ENCODE data around the gene NCKAP5. TPM values are rescaled to one million over a fixed set of nuclear protein-coding genes. Genes with fewer than 3 reads are reported as not detected.

Gene NCKAP5
- polyA plus RNA-seq, 3 donors, result not detected

DNA sequence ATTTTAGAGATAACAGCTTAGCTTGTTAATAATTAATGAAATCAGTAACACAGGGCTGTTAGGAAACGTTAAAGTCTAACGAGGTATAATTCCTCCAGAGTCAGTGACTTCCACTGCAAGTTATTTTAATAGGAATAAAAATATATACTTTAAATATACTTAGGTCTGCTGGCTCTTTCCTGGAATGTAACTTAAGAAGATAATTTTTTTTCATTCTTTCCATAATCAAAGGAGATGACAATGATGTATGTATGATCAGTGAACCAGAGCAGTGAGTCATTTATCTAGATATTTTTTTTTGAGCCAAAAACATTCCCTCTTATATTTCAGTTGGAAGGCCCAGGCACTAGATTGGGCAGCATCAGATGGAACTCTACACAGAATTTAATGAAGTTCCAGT is 794.1 kb downstream of the NCKAP5 start:
- Histone ChIP-seq H3K9ac (ENCODE audit: insufficient read depth, low read length, poor library complexity, severe bottlenecking) (no peak overlapping the region), H3K36me3 (replicated peaks in 1 of 2; ENCODE audit: control insufficient read depth in 1 of 2, insufficient read depth in 2 of 2, low read length in 2 of 2) (no peaks in the 10 kb centered on the region), H3K27me3 (ENCODE audit: control insufficient read depth in 2 of 2, insufficient read depth in 2 of 2, low read length in 2 of 2) (no peaks in the 10 kb centered on the region), H3K4me3 (replicated peaks in 1 of 3; ENCODE audit: low read depth in 2 of 3, low read length in 3 of 3) (no peak overlapping the region), H3K27ac (ENCODE audit: low read depth in 1 of 2, low read length in 2 of 2) (no peak overlapping the region), H2AFZ (ENCODE audit: insufficient read depth, low read depth, low read length, poor library complexity, severe bottlenecking) (no peak overlapping the region), H3K4me1 (ENCODE audit: control insufficient read depth in 1 of 2, insufficient read depth in 2 of 2, low read length in 2 of 2) (no peaks in the 10 kb centered on the region), H3K4me2 (replicated peaks; ENCODE audit: extremely low read depth, low read length, poor library complexity, severe bottlenecking) (no peak overlapping the region), H3K79me2 (ENCODE audit: insufficient read depth, low read length) (no peaks in the 10 kb centered on the region), H3K9me3 (replicated peaks in 1 of 2; ENCODE audit: control insufficient read depth in 1 of 2, insufficient read depth in 1 of 2, low read length in 2 of 2) (no peaks in the 10 kb centered on the region), H4K20me1 (ENCODE audit: insufficient read depth, low read length) (no peaks in the 10 kb centered on the region)
- Mint-ChIP-seq H3K4me1 (no peaks in the 10 kb centered on the region), H3K36me3 (no peaks in the 10 kb centered on the region), H3K9me3 (peaks cover 0 to 2% (median 0%) of the 10 kb centered on the region in 7 donors), H3K4me3 (no peak overlapping the region), H3K27me3 (ENCODE audit: low read depth in 3 of 3) (peaks cover 0 to 2% (median 1%) of the 10 kb centered on the region in 3 donors), H3K27ac (no peak overlapping the region)
- no peak for DNase-seq
- TF ChIP-seq, protein P1, sequence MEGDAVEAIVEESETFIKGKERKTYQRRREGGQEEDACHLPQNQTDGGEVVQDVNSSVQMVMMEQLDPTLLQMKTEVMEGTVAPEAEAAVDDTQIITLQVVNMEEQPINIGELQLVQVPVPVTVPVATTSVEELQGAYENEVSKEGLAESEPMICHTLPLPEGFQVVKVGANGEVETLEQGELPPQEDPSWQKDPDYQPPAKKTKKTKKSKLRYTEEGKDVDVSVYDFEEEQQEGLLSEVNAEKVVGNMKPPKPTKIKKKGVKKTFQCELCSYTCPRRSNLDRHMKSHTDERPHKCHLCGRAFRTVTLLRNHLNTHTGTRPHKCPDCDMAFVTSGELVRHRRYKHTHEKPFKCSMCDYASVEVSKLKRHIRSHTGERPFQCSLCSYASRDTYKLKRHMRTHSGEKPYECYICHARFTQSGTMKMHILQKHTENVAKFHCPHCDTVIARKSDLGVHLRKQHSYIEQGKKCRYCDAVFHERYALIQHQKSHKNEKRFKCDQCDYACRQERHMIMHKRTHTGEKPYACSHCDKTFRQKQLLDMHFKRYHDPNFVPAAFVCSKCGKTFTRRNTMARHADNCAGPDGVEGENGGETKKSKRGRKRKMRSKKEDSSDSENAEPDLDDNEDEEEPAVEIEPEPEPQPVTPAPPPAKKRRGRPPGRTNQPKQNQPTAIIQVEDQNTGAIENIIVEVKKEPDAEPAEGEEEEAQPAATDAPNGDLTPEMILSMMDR (IDR thresholded peaks at IDR 0.05), result no peak
- no CpG with 5 or more reads among the region's 2 CpGs for WGBS (ENCODE audit: insufficient coverage)
- intact Hi-C loops (cut with micrococcal nuclease), result no loop called here

DNA sequence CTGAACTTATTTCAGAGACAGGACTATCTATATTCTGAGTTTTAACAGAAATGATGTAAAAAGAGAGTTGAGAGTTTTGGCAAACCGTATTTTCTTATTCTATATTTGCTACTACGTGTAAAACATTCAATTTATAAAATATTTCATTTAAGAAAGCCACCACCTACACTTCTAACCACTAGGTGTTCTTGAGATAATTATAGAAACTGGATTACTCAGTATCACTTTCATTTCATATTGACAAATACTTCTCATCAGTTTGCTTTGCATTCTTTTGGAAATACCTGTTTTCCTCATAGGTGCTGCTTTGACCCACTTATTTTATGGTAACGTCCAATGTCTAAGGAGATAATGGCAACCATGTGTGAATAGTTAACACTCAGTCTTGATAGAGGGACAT is 794.9 kb downstream of the NCKAP5 start:
- no peaks in the 10 kb centered on the region for H3K4me1 Mint-ChIP-seq
- Histone ChIP-seq H3K4me3 (replicated peaks in 1 of 3; ENCODE audit: low read depth in 2 of 3, low read length in 3 of 3) (no peak overlapping the region), H3K36me3 (replicated peaks in 1 of 2; ENCODE audit: control insufficient read depth in 1 of 2, insufficient read depth in 2 of 2, low read length in 2 of 2) (no peaks in the 10 kb centered on the region), H3K27ac (ENCODE audit: low read depth in 1 of 2, low read length in 2 of 2) (no peak overlapping the region), H2AFZ (ENCODE audit: insufficient read depth, low read depth, low read length, poor library complexity, severe bottlenecking) (no peak overlapping the region), H4K20me1 (ENCODE audit: insufficient read depth, low read length) (no peaks in the 10 kb centered on the region), H3K9ac (ENCODE audit: insufficient read depth, low read length, poor library complexity, severe bottlenecking) (no peak overlapping the region), H3K9me3 (replicated peaks in 1 of 2; ENCODE audit: control insufficient read depth in 1 of 2, insufficient read depth in 1 of 2, low read length in 2 of 2) (no peaks in the 10 kb centered on the region), H3K4me2 (replicated peaks; ENCODE audit: extremely low read depth, low read length, poor library complexity, severe bottlenecking) (no peak overlapping the region), H3K27me3 (ENCODE audit: control insufficient read depth in 2 of 2, insufficient read depth in 2 of 2, low read length in 2 of 2) (no peaks in the 10 kb centered on the region), H3K79me2 (ENCODE audit: insufficient read depth, low read length) (no peaks in the 10 kb centered on the region), H3K4me1 (ENCODE audit: control insufficient read depth in 1 of 2, insufficient read depth in 2 of 2, low read length in 2 of 2) (no peaks in the 10 kb centered on the region)
- no peak overlapping the region for H3K27ac Mint-ChIP-seq
- no peak for DNase-seq
- no CpG with 5 or more reads among the region's 3 CpGs for WGBS (ENCODE audit: insufficient coverage)
- H3K9me3 Mint-ChIP-seq, result peaks cover 0 to 3% (median 0%) of the 10 kb centered on the region in 7 donors
- TF ChIP-seq, protein P1 (IDR thresholded peaks at IDR 0.05), result no peak
- intact Hi-C loops (cut with micrococcal nuclease), result no loop called here
- H3K4me3 Mint-ChIP-seq, result no peak overlapping the region
- peaks cover 0 to 2% (median 0%) of the 10 kb centered on the region in 3 donors for H3K27me3 Mint-ChIP-seq (ENCODE audit: low read depth in 3 of 3)
- H3K36me3 Mint-ChIP-seq, result no peaks in the 10 kb centered on the region
